Stimulated activated CD8-positive, alpha-beta memory T cell treated with anti-CD3 and anti-CD28 coated beads, Interleukin-12 subunit alpha, Interleukin-12 subunit beta, amount 100 ng/mL, for 4 hours (primary cell): ENCODE measurements around the gene KLK13.

Experiments used
- DNase-seq: peaks from one replicate; pipeline ENCODE4 v3.0.0-alpha.2; 2020; ENCODE audit warnings: low read depth

The KLK13 gene

DNA sequence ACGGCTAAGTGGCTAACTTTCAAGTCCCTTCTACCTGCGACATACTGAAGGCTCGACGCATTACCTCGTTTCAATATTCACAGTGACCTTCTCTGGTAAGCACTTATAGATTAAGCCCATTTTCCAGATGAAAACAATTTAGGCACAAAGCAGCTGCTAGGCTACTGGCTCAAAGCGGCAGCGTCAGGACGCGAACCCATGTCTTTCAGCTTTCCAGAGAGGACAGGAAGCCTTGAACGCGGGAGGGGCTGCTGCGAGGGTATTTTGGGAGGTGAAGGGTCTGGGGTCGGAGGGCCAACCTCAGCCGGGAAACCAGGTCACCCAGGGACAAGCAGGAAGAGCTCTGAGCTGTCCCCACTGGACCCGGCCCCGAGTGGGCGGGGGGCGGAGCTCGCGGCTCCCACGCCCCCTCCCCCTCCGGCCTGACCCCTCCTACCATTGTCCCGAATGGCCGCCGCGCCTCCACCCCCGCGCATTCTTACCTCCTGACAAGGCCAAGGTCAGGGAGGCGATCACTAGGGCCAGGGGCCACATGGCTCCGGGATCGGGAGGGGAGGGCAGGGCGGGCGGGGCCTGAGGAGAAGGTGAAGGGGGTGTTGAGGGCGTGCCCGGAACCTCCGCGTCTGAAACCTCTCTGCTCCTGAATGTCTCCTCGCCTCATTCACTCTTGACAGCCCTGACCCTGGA lies at the start of gene KLK13:
TSS of gene KLK13 (minus strand) at position 559 of the 687 bp plus-strand sequence. CDS start at position 534, 25 bp downstream.
- DNase-seq: no peak

- no peak for DNase-seq
These were observed 49.3 kb upstream of the KLK13 start for GRCh38 chr19:51114087-51114729.

GRCh38 chr19:51111606-51112005 lies 46.7 kb upstream of the KLK13 start:
- no peak for DNase-seq

DNA sequence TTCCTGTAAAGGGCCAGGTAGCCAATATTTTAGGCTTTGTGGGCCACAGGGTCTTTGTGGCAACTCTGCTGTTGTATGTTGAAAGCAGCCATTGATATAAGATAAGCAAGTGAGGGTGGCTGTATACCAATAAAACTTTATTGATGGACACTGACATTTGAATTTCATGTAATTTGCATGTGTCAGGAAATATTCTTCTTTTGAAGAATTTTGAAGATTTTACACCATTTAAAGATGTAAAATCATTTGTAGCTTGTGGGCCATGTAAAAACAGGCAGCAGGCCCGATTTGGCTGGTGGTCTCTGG lies 45.7 kb upstream of the KLK13 start:
- DNase-seq: no peak

- no peak for DNase-seq
These were observed 43.9 kb upstream of the KLK13 start for GRCh38 chr19:51108805-51109146.

DNA sequence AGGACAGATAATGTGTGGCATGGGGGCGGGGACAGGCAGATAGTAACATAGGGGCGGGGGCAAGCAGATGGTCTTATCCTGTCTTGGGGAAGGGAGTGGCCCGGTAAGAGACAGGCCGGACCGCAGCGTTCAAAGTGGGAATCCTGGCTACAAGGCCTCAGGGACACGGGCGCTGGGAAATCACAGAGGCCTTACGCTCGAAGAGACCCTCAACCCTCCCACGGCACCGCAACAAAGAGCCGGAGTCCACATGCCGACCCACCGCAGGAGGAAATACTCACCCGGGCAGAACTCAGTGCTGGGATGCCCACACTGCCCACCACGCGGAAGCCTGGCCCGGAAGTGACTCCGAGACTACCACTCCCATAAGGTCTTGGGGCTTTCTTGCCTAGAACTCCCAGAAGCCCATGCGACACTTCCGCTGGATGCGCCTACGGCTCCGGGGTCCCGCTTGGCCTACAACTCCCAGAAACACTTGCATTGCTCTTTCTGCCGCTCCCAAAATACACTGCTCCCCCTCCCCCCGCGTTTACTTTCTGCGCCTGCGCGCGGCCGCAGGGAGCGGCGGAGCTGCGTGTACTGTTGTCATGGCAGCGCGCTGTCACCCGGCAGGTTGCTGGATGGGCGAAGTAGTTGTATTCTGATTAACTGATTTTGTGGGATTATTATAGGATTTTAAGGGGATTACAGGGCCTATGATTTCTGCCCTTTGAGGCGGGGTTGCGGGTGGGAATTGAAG lies 43.3 kb upstream of the KLK13 start, which contains the start of gene CTU1:
TSS of gene CTU1 (minus strand) at position 344 of the 739 bp plus-strand sequence. CDS start 3,840 bp downstream, outside the sequence.
- DNase-seq: peak; percentile 96

DNA sequence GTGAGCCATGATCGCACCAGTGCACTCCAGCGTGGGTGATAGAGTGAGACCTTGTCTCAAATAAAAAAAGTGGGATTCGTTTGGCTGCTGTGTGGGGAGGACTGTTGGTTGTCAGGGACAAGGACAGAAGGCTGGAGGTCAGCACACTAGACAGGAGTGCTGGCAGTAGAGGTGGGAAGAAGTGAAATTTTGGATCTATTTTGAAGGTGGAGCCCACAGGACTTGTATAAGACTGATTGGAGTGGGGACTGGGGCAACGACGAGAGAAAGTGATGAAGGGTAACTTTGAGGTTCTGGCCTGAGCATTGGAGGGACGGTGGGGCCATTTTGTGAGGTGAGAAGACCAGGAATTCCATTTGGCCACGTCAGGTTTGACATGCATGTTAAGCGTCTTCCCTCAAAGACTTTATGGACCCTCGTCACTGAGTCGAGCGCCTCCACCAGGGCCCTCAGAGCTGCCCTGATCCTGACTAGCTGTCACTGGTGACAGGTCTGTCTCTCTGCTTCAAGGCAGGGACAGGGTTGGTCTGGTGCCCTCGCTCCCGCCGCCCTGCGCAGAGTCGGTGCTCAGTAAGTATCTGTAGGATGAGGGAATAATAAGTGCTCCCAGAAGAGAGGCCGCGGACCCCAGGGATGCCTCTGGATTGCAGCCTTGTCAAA lies 42.6 kb upstream of the KLK13 start:
- DNase-seq: no peak

DNA sequence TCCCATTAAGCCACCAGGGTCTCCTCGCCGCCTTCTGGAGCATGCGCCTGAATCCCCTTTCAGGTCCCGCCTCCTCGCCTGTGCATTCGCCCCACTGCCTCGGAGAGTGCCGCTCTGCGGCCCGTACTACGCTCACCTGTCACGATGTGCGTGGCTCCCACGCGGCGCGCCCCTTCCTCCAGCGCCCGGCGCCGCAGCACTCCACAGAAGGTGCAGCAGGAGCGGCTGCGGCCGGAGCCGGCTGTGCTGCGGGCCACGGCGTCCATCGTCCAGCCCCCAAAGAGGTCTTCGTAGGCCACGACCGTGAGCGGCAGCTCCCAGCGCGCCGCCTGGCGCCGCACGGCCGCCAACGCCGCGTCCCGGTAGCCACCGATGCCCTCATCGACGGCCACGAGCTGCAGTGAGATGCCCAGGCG lies 39.0 kb upstream of the KLK13 start:
- no peak for DNase-seq

- DNase-seq: no peak
These were observed 38.1 kb upstream of the KLK13 start for GRCh38 chr19:51102991-51103390.

- no peak for DNase-seq
These were observed 36.4 kb upstream of the KLK13 start for GRCh38 chr19:51101171-51101865.

DNA sequence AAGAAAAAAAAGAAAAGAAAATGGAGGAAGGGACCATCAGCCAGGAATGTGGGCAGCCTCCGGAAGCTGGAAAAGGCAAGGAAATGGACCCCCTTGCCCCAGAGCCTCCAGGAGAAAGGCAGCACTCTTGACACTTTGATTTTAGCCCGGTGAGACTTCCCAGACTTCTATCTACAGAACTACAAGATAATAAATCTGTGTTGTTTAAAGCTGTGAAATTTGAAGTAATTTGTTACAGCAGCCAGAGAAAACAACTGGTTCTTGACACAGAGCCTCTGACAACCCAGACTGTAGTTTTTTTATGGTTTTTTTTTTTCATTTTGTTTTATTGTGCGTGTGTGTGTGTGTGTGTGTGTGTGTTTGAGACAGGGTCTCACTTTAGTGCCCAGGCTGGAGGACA lies 35.7 kb upstream of the KLK13 start:
- DNase-seq: no peak

DNA sequence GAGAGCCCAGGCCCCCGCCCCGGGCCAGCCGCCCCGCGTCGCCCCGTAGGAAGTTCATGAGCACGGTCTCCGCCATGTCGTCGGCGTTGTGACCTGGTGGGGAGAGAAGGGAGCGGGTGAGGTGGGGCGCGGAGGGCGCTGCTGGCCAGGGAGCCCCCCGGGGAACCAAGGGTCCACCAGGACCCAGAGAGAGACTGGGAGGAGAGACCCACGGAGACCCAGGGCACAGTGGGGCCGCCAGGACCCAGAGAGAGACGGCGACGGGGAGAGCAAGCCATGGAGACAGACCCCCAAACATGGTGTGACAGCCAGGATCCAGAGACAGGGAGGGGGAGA lies 34.1 kb upstream of the KLK13 start:
- no peak for DNase-seq

DNA sequence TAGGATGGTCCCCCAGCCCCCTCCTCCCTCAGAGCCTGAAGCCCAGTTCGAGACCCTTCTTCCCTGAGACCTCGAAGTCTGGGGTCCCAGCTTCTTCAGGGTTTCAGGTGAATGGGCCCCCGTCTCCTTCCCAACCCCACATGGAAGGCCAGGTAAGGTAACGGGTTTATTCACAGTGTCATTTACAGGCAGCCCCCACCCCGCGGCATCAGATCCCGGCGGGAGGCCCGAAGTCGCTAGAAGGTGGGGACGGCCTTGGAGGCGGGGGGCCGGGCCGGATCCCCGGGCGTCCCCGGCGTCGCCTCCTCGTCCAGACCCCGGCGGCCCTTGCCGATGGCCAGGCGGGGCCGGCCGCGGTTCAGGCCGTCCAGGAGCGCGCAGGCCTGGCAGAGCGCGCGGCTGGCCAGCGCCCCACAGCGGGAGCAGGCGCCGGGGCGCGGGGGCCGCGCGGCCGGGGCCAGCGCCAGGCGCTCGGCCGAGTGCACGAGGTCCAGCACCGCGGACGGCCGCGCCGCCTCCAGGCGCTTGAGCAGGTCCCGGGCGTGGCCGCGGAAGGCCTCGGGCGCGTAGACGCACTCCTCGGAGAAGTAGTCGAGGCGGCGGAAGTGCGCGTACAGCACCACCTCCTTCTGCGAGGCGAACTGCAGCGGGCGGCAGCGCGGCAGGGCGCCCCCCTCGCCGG lies 33.6 kb upstream of the KLK13 start:
- no peak for DNase-seq

GRCh38 chr19:51097796-51098195 lies 32.9 kb upstream of the KLK13 start:
- no peak for DNase-seq

GRCh38 chr19:51097166-51097738 lies 32.4 kb upstream of the KLK13 start:
- peak; percentile 42 for DNase-seq

DNA sequence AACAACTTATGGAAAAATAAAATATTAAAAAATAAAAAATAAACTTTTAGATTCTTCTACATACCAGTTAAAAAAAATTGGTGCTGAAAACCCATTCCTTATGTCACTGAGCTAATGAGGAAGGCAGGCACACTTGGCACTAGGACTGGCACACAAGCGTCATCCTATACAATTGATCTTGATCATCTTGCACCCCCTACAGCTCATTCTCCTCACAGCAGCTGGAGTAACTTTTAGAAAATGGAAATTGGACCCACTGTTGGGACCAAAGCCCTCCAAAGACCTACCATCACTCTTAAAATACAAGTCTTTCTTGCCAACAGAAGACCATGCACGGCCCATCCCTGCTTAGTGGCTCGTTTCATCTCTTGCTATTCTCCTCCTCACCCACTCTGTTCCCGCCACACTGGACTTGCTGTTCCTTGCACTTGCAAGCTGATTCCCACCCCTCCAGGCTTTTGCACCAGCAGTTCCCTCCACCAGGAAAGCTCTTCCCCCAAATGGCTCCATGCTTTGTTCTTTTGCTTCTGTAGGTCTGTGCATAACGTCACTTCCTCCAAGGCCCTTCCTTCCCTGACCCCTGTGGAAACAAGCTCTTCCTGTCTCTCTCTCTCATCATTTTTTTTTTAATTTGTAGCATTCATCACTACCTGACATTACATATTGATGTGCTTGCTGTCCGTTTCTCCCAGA lies 31.7 kb upstream of the KLK13 start:
- DNase-seq: no peak

- DNase-seq: no peak
These were observed 29.9 kb upstream of the KLK13 start for GRCh38 chr19:51094696-51095279.

- DNase-seq: no peak
These were observed 28.8 kb upstream of the KLK13 start for GRCh38 chr19:51093510-51094345.

DNA sequence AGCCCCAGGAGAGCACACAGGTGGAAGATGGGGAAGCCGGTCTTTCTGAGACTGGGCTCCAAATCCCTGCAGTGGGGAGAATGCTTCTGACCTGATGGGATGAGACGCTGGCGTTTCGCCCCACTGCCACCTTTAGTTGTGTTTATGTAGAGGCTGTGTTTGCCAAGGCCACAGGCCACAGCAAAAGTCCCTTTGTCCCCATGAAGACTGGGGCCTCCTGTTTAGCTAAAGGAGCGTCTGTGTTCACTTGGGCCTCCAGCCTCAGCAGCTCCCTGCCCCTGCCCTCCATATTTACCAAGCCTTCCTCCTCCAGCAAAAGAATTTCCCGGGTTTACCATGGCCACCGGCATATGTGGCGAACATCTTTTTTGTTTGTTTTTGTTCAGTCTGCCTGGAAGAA lies 28.2 kb upstream of the KLK13 start:
- no peak for DNase-seq
